Brain microvascular endothelial cell (primary cell): Measurements from ENCODE around the gene ST6GALNAC1.
"Not testable (repeated sequence)": the region's sequence is repeated elsewhere in the genome, so short reads cannot be mapped to it uniquely, and the experiment has no call there.

Experiments used
- DNase-seq: peaks from one replicate; pipeline ENCODE4 v3.0.0-alpha.2; 2020
- H3K27ac ChIP-seq: fragments of 250-450 bp; sonication (Bioruptor Pico); 2 replicates; pipeline ENCODE4 v1.5.1; 2020; ENCODE audit warnings: mild to moderate bottlenecking, moderate library complexity
- H3K27me3 ChIP-seq: fragments of 250-450 bp; sonication (Bioruptor Pico); replicated peaks from 2 replicates; pipeline ENCODE4 v1.5.1; 2020; ENCODE audit warnings: mild to moderate bottlenecking
- H3K36me3 ChIP-seq: fragments of 250-450 bp; sonication (Bioruptor Pico); replicated peaks from 2 replicates; pipeline ENCODE4 v1.5.1; 2020; ENCODE audit warnings: mild to moderate bottlenecking
- H3K4me3 ChIP-seq: 2 replicates; pipeline ENCODE4 v1.5.1; 2011; ENCODE audit warnings: low read depth, mild to moderate bottlenecking, control low read depth, low read length, moderate library complexity
- in situ Hi-C: cut with HindIII; loops from 2 replicates; pipeline ENCODE4 v1.10.0; 2017; ENCODE audit warnings: low sequenced_read_pairs, low pct_ligation_motif_present
- TF ChIP-seq, protein P1 (sequence below): IDR thresholded peaks from 2 replicates; pipeline ENCODE4 v1.5.1; 2011; ENCODE audit warnings: low read depth, mild to moderate bottlenecking, moderate library complexity, low read length, control low read depth, inconsistent platforms; ENCODE audit errors: missing control alignments

The ST6GALNAC1 gene

DNA sequence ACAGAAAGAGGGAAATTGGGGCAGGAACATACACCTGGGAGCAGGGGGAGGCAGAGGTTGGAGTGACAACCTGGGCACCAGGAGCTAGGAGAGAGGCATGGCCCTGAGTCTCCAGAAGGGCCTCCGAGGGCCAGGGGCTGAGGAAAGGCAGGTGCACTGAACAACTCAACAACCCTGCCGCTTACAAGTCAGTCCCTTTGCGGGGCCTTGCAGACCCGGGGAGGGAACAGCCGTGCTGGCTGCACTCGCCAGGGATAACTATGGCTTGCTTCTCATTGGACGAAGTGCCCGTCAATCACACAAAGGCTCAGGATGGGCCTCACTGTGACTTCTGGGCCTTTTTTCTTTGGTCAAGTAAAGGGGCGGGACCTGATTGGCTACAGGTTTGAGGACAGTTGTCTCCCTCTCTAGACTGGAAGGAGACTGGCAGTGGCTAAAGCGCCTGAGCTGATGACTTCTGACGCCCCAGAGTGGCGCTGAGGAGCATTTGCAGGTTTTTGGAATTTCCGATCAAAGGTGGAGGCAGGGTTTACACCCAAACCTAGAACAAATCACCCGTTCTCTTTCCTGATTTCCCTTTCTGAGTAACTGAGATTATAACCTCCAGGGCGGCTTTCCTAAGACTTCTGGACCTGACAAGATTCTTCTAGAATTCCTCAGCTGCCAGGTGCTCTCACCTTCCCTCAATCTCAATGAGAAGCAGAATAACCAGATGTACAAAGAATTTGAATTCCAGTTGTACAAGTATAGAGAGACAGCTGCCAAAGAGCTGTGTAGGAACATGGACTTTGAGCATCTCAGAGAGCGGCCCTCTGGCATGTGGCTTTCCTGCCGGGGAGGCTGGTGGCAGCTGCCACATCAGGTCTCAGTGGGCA is 30.3 kb downstream of the ST6GALNAC1 start:
- DNase-seq = no peak
- H3K4me3 ChIP-seq = no peak overlapping the region
- no peak overlapping the region for H3K27ac ChIP-seq
- in situ Hi-C loops = no loop called here
- no peaks in the 10 kb centered on the region for H3K27me3 ChIP-seq
- TF ChIP-seq, protein P1, sequence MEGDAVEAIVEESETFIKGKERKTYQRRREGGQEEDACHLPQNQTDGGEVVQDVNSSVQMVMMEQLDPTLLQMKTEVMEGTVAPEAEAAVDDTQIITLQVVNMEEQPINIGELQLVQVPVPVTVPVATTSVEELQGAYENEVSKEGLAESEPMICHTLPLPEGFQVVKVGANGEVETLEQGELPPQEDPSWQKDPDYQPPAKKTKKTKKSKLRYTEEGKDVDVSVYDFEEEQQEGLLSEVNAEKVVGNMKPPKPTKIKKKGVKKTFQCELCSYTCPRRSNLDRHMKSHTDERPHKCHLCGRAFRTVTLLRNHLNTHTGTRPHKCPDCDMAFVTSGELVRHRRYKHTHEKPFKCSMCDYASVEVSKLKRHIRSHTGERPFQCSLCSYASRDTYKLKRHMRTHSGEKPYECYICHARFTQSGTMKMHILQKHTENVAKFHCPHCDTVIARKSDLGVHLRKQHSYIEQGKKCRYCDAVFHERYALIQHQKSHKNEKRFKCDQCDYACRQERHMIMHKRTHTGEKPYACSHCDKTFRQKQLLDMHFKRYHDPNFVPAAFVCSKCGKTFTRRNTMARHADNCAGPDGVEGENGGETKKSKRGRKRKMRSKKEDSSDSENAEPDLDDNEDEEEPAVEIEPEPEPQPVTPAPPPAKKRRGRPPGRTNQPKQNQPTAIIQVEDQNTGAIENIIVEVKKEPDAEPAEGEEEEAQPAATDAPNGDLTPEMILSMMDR = no peak
- H3K36me3 ChIP-seq = no peaks in the 10 kb centered on the region

DNA sequence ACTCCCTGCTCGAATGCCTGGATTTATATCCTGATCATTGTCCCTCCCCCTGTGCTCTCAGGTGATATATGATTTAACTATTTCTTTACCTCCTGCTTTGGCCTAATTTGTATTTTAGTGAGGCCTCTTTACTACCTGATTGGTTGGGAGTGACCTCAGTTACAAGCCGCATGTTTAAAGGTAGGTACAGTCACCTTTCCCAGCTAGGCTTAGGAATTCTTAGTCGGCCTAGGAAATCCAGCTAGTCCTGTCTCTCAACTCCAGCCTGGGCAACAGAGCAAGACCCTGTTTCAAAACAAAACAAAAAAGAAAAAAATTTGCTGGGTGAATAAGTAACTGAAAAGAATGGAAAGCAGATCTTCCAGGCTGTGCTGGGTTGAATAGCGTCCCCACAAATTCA is 31.1 kb downstream of the ST6GALNAC1 start:
- in situ Hi-C loops = no loop called here

DNA sequence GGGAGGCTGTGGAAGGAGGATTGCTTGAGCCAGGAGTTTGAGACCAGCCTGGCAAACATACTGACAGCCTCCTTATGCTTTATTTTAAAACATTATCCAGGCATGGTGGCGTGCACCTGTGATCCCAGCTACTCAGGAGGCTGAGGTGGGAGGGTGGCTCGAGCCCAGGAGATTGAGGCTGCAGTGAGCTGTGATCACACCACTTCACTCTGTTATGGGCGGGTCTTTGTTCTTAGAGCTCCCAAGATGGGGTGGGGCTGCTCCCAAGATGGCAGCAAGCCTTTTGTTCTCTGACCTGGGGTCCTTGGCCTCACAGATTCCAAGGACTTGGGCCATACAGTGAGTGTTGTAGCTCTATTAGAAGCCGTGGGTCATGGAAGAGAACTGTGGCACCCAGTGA is 31.8 kb downstream of the ST6GALNAC1 start:
- Histone ChIP-seq H3K36me3 (no peaks in the 10 kb centered on the region), H3K27ac (no peak overlapping the region), H3K4me3 (no peak overlapping the region), H3K27me3 (no peaks in the 10 kb centered on the region)
- in situ Hi-C loops = no loop called here
- TF ChIP-seq, protein P1 = no peak
- DNase-seq = no peak

More for the DNA sequence above, 31.1 kb downstream of the ST6GALNAC1 start:
- H3K36me3 ChIP-seq = no peaks in the 10 kb centered on the region
- DNase-seq = no peak
- TF ChIP-seq, protein P1 = no peak
- no peak overlapping the region for H3K27ac ChIP-seq
- H3K27me3 ChIP-seq = no peaks in the 10 kb centered on the region
- no peak overlapping the region for H3K4me3 ChIP-seq

DNA sequence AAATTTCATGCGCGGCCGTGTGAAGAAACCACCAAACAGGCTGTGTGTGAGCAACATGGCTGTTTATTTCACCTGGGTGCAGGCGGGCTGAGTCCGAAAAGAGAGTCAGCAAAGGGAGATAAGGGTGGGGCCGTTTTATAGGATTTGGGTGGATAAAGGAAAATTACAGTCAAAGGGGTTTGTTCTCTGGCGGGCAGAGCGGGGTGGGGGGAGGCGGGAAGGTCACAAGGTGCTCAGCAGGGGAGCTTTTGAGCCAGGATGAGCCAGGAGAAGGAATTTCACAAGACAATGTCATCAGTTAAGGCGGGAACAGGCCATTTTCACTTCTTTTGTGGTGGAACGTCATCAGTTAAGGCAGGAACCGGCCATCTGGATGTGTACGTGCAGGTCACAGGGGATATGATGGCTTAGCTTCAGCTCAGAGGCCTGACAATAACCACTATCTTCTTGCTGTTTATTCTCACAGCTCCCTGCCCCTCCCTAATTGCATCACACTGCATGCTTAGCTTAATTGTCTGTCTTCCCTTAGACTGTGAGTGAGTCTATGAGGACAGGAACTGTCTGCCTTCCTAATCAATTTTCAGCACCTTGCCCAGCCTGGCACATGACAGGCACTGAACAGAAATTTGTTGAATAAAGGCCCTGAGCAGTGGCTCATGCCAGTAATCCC is 32.3 kb downstream of the ST6GALNAC1 start:
- in situ Hi-C loops, DNase-seq, H3K27ac ChIP-seq, H3K36me3 ChIP-seq, H3K4me3 ChIP-seq, H3K27me3 ChIP-seq: not testable (repeated sequence)

GRCh38 chr17:76606685-76607084 is 36.9 kb downstream of the ST6GALNAC1 start:
- H3K27ac ChIP-seq, in situ Hi-C loops, H3K36me3 ChIP-seq, H3K4me3 ChIP-seq, H3K27me3 ChIP-seq, DNase-seq: not testable (repeated sequence)

DNA sequence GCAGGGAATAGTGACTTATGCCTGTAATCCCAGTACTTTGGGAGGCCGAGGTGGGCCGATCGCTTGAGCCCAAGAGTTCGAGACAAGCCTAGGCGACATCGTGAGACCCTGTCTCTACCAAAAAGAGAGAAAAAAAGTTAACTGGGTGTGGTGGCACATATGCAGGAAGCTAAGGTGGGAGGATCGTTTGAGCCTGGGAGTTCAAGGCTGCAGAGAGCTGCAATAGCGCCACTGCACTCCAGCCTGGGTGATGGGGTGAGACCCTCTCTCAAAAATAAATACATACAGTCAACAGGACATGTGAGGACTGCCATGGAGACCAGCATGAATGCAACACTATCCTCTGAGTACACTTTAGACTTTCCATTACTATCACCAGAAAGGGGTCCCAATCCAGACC is 42.5 kb downstream of the ST6GALNAC1 start:
- no peak overlapping the region for H3K4me3 ChIP-seq
- no peak overlapping the region for H3K27ac ChIP-seq
- no peaks in the 10 kb centered on the region for H3K36me3 ChIP-seq
- no peaks in the 10 kb centered on the region for H3K27me3 ChIP-seq
- DNase-seq = no peak
- TF ChIP-seq, protein P1 = no peak
- in situ Hi-C loops = no loop called here
